OCI-LY1 (cell line): Measurements from ENCODE around the gene RETSAT.
"Not testable (repeated sequence)": the region's sequence is repeated elsewhere in the genome, so short reads cannot be mapped to it uniquely, and the experiment has no call there.

Experiments
- EZH2 ChIP-seq: fragments of 200-600 bp; sonication (generic), shearing (Covaris generic); IDR thresholded peaks from 2 replicates; pipeline ENCODE4 v1.8.0; 2017; ENCODE audit warnings: borderline replicate concordance, mixed run types, mild to moderate bottlenecking, antibody characterized with exemption, low read length, moderate library complexity, mixed read lengths
- TF ChIP-seq, protein P1 (sequence below): fragments of 200-600 bp; sonication (generic), shearing (Covaris generic); IDR thresholded peaks from 2 replicates; pipeline ENCODE4 v1.5.1; 2017; ENCODE audit warnings: mild to moderate bottlenecking, antibody characterized with exemption, low read length, moderate library complexity, mixed read lengths

DNA sequence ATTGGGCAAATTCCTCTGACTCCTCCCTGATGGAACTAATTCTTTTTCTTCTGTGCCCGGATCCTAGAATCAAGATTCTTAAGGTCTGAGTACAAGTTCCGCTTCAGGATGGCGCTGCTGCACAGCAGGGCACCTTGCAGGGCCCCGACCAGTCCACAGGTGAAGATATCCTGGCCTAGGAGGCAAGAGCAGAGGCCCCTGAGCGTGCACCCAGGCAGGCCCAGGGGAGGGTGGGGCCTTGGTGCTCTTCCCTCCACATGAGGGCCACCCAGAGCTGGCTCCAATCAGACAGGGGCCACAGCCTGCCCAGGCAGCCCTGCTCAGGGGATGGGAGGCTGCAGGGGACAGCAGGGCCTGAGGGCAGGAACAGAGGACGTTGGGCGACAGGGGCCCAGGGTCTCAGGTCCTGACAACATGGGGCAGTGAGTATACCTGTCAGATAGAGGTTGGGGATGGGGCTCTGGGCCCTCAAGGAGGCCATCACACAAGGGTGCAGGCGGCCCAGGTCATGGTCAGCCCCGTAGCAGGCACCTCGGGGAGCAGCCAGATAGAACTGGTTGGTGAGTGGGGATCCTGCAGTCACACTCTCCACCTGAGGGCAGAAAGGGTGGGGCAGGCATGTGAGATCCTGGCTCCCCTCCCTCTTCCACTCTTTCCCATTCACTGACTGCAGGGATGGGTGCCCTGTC, 11.0 kb downstream of the RETSAT start:
- TF ChIP-seq EZH2: not testable (repeated sequence)
- TF ChIP-seq, protein P1, sequence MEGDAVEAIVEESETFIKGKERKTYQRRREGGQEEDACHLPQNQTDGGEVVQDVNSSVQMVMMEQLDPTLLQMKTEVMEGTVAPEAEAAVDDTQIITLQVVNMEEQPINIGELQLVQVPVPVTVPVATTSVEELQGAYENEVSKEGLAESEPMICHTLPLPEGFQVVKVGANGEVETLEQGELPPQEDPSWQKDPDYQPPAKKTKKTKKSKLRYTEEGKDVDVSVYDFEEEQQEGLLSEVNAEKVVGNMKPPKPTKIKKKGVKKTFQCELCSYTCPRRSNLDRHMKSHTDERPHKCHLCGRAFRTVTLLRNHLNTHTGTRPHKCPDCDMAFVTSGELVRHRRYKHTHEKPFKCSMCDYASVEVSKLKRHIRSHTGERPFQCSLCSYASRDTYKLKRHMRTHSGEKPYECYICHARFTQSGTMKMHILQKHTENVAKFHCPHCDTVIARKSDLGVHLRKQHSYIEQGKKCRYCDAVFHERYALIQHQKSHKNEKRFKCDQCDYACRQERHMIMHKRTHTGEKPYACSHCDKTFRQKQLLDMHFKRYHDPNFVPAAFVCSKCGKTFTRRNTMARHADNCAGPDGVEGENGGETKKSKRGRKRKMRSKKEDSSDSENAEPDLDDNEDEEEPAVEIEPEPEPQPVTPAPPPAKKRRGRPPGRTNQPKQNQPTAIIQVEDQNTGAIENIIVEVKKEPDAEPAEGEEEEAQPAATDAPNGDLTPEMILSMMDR: not testable (repeated sequence)
